ENCODE measurements around the gene SLX9. TPM values are rescaled to one million over a fixed set of nuclear protein-coding genes. Genes with fewer than 3 reads are reported as not detected.

SLX9 gene
- total and polyA plus RNA-seq, 2 donors (not counting 1 experiment from before 2014, with no cell fraction given): 11.7 to 15.9 TPM

DNA sequence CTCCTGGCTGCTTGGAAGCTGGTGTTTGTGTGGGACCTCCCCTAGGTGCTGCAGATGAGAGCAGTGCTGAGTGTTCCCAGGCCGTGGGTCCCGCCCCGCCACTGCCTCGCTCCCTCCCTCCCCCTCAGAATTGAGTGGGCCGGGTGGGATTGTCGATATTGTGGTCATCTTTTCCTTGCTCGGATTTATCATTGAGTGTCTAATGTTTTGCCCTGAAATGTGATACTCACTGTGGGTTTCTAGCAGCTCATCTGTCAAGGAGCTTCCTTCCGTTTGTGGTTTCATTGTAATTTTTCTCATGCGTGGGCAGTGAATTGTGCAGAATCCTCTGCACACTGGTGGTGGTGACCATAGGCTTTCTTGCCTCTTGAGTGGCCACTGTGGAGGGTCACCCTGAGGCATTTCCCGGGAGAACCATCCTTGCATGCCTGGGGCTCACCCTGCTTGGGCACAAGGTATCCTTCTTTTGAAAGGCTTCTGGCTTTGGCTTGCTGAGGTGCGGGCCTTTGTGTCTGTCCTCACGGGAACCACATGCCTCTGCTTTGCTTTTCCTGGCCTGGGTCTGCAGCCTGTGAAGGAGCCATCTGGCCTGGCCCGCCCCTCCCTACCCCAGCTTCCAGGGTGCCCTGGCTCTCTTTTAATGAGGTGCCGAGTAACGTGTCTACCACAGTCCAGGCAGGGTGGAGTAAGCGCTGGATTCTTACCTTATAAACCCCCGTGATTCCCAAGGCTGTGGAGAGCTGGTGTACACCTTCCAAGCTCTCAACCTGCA is 25.6 kb downstream of the SLX9 start:
- Mint-ChIP-seq H3K27me3 (no peaks in the 10 kb centered on the region), H3K9me3 (ENCODE audit: insufficient read depth) (no peaks in the 10 kb centered on the region), H3K27ac (no peak overlapping the region), H3K4me3 (peak overlapping the region; percentile 23), H3K4me1 (peaks cover 22% of the 10 kb centered on the region)
- Histone ChIP-seq H3K9me3 (ENCODE audit: control extremely low read depth in 1 of 3, control insufficient read depth in 2 of 3, insufficient read depth in 1 of 3, low read length in 2 of 3) (peaks cover 0 to 4% (median 0%) of the 10 kb centered on the region in 3 donors), H4K20me1 (ENCODE audit: control insufficient read depth, insufficient read depth, low read length, poor library complexity, severe bottlenecking) (peaks cover 45% of the 10 kb centered on the region), H3K27me3 (replicated peaks in 1 of 4; ENCODE audit: control extremely low read depth in 1 of 4, control insufficient read depth in 3 of 4, insufficient read depth in 4 of 4, low read length in 3 of 4) (no peaks in the 10 kb centered on the region), H2AFZ (ENCODE audit: insufficient read depth, low read depth, low read length, poor library complexity, severe bottlenecking) (no peak overlapping the region), H3K79me2 (ENCODE audit: control insufficient read depth, insufficient read depth, low read length) (peaks cover 41% of the 10 kb centered on the region), H3K36me3 (replicated peaks in 1 of 2; ENCODE audit: control extremely low read depth in 1 of 2, control insufficient read depth in 1 of 2, extremely low read depth in 1 of 2, insufficient read depth in 2 of 2, low read length in 1 of 2) (peaks cover 0 to 42% of the 10 kb centered on the region in 2 experiments), H3K9ac (ENCODE audit: low read length) (no peak overlapping the region), H3K27ac (ENCODE audit: low read length in 2 of 2) (no peak overlapping the region), H3K4me1 (ENCODE audit: control insufficient read depth in 2 of 2, insufficient read depth in 2 of 2, low read length in 2 of 2) (peaks cover 14 to 21% of the 10 kb centered on the region in 2 donors), H3K4me3 (ENCODE audit: control extremely low read depth in 1 of 5, extremely low read depth in 1 of 5, insufficient read depth in 1 of 5, low read depth in 2 of 5, low read length in 4 of 5) (no peak overlapping the region), H3K4me2 (replicated peaks; ENCODE audit: low read depth, low read length, poor library complexity, severe bottlenecking) (peak overlapping the region; percentile 37)
- ATAC-seq (ENCODE audit: low read depth) (no peak), DNase-seq (no peak)
- ChIA-PET CTCF (interaction anchor here (1.2 to 9.6 kb wide), 2 partner anchors 163 to 173 kb away, joined by 5 to 62 read pairs; no protein-coding TSS in a partner anchor), POLR2A (no interaction called here)
- intact Hi-C loops (cut with micrococcal nuclease): no loop called here
- WGBS (ENCODE audit: insufficient coverage): 56% methylated on average over 13 of the region's 17 CpGs
- TF ChIP-seq CTCF (IDR thresholded peaks at IDR 0.05): no peak
- no peak for TF ChIP-seq EZH2 (IDR thresholded peaks at IDR 0.05; ENCODE audit: borderline replicate concordance, insufficient read depth, low read depth, low read length, poor library complexity, severe bottlenecking)
